ENCODE measurements around the gene GOLGA6L6. TPM values are rescaled to one million over a fixed set of nuclear protein-coding genes. Genes with fewer than 3 reads are reported as not detected.

The GOLGA6L6 gene
- total RNA-seq = not detected in 2 replicates

GRCh38 chr15:20541700-20542099 lies at the start of gene GOLGA6L6:
GOLGA6L6 (minus strand) TSS chr15:20541800; CDS start chr15:20541709, 91 bp downstream.

All from myometrial cell (primary cell).